ENCODE measurements around the gene PPP2R3B.
"Not testable (repeated sequence)": the region's sequence is repeated elsewhere in the genome, so short reads cannot be mapped to it uniquely, and the experiment has no call there.

The PPP2R3B gene, protein sequence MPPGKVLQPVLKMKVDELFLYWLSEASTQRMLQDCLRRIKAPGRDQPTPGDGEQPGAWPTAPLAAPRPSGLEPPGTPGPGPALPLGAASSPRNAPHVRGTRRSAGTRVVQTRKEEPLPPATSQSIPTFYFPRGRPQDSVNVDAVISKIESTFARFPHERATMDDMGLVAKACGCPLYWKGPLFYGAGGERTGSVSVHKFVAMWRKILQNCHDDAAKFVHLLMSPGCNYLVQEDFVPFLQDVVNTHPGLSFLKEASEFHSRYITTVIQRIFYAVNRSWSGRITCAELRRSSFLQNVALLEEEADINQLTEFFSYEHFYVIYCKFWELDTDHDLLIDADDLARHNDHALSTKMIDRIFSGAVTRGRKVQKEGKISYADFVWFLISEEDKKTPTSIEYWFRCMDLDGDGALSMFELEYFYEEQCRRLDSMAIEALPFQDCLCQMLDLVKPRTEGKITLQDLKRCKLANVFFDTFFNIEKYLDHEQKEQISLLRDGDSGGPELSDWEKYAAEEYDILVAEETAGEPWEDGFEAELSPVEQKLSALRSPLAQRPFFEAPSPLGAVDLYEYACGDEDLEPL

DNA sequence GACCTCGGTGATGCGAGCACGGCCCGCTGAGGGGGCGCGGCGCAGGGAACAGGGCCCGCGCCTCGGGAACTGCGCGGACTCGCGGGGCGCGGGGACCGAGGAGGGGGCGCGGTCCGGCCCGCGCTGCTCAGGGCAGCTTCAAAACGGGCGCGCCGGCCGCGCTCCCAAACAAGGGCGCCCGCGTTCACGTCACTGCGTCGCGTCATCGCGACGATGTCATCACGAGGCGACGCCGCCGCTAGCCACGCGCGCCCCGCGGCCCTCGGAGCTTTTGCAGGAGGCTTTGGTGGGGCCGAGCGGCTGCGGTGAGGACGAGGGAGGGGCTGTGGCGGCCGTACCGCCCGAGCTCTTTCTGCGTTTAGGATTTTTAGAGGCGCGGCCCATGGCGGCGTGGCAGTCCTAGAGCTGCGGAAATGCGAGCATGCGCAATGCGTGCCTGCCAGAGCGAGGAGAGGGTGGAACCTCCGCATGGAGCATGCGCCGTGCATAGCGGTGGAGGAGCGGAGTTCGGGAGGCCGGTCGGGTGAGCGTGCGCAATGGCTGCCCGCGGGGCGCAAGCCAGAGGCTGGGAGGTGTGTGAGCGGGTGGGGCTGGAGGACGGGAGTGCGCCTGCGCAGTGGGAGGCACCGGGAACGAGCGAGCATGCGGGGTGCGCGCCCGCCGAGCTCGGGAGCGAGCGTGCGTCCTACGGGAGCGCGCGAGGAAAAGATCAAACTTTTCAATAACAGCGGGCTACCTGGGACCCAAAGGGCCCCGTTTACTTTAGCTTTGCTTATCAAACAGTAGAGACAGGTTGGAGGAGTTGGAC is at the start of gene PPP2R3B:
TSS of gene PPP2R3B (minus strand) at position 140 of the 808 bp plus-strand sequence. CDS start 216 bp downstream, outside the sequence.
- no peak for DNase-seq

- DNase-seq: no peak
Observed at GRCh38 chrX:435536-436122, 48.9 kb upstream of the PPP2R3B start.

- DNase-seq: no peak
Observed at GRCh38 chrX:434946-435345, 48.2 kb upstream of the PPP2R3B start.

- DNase-seq: no peak
Observed at GRCh38 chrX:433771-434170, 47.1 kb upstream of the PPP2R3B start.

DNA sequence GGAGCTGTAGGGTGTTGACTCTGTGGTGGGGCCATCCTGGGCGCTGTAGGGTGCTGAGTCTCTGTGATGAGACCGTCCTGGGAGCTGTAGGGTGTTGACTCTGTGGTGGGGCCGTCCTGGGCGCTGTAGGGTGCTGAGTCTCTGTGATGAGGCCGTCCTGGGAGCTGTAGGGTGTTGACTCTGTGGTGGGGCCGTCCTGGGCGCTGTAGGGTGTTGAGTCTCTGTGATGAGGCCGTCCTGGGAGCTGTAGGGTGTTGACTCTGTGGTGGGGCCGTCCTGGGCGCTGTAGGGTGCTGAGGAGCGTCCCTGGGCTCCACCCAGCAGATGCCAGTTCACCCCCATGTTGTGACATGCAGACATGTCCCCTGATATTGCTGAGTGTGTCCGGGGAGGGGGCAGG is 46.0 kb upstream of the PPP2R3B start:
- not testable (repeated sequence) for DNase-seq

DNA sequence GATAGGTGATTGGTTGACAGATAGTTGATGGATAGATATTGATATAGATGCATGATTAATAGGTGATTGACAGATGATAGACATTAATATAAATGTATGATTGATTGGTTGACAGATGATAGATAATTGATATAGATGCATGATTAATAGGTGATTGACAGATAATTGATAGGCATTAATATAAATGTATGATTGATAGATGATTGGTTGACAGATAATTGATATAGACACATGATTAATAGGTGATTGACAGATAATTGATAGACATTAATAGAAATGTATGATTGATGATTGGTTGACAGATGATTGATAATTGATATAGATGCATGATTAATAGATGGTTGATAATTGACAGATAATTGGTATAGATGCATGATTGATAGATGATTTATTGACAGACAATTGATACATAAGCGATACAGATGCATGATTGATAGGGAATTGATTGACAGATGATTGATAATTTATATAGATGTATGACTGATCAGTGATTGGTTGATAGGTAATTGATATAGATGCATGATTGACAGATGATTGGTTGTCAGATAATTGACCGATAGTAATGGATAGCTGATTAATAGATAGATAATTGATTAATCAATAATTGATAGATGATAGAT is 44.9 kb upstream of the PPP2R3B start:
- DNase-seq: no peak

DNA sequence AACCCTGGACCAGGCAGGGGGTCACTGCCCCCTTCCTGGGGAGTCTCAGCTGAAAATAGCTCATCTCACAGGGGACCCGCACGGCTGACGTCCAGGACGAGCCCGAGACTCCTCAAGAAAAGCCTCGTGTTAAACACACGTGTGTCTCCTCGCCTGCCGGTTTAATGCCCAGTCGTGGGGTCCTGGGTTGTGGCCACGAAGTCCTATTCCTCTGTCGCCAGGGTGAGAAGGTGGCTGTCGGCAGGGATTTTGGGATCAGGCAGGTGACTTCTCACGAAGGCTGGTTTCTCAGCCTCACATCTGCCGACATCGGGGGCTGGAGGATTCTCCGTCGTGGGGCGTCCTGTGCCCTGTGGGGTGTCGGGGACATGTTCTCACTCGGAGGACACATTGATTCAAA is 44.3 kb upstream of the PPP2R3B start:
- DNase-seq: no peak

- DNase-seq: no peak
Observed at GRCh38 chrX:429266-429825, 42.6 kb upstream of the PPP2R3B start.

DNA sequence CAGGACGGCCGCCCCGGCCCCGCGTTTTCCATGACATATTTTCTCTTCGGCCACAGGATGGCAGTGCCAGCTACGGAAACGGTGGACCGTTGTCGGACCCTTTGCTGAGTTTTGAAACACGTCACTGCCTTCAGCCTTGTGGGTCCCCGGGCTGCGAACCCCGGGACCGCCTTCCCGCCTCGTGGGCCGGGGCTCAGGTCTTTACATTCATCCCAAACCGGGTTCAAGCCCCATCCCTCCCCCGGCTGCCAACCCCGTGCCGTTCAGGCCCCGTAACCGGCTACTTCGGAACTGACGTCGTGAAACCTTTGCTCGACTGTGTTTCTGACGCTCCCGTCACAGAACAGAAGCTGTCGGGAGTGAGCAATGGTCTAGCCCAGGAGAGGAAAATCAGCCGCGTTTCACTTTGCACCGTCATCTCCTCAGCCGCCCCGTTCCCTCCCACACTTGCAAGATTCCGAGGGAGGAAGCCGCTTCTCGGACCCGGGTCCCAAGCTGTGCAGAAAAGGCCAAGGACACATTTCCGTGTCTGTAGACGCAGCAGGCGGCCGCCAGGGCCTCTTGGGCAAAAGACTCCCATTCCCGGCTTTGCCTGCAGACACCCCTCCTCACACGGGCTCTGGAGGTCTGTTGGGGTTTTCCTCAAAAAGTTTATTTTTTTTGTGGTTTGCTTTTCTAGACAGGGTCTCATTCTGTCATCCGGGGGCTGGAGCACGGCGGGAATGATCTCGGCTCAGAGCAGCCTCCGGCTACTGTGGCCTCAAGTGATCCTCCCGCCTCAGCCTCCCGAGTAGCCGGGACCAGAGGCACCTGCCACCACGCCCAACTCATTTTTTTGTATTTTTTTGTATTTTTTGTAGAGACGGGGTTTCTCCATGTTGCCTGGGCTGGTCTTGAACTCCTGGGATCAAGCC is 41.4 kb upstream of the PPP2R3B start:
- no peak for DNase-seq

- DNase-seq: no peak
Observed at GRCh38 chrX:426881-427280, 40.2 kb upstream of the PPP2R3B start.

- no peak for DNase-seq
Observed at GRCh38 chrX:425056-425455, 38.3 kb upstream of the PPP2R3B start.

DNA sequence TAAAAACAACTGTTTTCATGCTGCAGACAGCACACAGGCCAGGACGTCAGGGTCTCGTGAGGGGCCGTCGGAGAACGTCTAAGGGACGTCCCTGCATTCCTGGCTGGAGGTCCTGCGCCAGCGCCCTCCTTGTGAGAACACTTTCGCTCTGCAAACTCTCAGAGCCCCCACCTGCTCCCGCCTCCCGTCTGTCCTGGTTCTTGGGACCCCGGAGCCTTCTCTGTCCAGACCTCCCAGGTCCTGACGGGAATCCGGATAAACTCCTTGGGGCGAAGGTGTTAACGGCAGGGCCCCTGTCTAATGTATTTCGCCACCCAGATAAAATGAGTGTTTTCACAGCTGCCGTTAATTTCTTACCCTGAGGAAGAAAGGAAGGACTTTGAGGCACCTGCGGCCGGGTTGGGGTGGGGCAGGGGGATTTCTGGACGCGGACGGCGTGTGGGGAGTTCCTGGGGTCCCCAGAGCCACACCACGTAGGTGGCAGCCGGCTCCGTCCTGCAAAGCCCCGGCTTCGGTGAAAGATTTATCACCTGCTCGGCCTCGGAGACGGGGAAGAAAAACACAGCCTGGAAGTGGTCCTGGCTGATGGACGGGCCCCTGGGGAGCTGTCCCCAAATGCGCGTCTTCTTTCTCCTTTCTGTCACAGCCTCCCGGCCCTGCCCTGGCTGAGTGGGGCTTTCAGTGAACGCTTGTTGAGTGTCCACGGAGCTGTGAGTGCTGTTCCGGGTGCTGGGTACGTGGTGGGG is 35.1 kb upstream of the PPP2R3B start:
- DNase-seq: no peak

GRCh38 chrX:420496-421223 is 34.0 kb upstream of the PPP2R3B start:
- DNase-seq: no peak

GRCh38 chrX:418927-419729 is 32.4 kb upstream of the PPP2R3B start:
- DNase-seq: no peak

GRCh38 chrX:415498-415897 is 28.8 kb upstream of the PPP2R3B start:
- not testable (repeated sequence) for DNase-seq

- no peak for DNase-seq
Observed at GRCh38 chrX:413322-414201, 26.9 kb upstream of the PPP2R3B start.

DNA sequence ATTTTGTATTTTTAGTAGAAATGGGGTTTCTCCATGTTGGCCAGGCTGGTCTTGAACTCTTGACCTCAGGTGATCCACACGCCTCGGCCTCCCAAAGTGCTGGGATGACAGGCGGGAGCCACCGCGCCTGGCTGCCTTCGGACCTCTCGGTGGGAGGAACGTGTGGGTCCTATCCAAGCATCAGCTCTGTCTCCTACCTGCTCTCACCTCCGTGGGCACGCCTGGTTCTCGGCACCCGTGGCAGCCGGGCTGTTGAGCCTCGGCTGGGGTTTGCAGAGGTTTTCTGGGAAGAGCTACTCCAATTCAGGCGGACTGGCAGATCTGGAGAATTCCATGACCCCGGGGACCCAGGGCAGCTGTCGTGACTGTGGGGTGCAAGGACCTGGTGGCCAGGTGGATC is 23.6 kb upstream of the PPP2R3B start:
- DNase-seq: no peak

DNA sequence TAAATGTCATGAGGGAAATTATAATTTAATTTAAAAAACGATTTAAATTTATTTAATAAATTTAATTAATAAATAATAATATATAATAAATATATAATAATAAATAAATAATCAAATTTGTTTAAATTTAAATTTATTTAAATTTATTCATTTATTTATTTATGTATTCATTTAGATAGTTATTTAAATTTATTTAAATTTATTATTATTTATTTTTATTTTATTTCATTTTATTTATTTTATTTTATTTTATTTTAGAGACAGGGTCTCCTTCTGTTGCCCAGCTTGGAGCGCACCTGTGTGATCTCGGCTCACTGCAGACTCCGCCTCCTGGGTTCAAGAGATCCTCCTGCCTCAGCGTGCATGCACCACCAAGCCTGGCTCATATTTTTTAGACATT is 18.4 kb upstream of the PPP2R3B start:
- no peak for DNase-seq
